ENCODE results near the gene BORCS6.

BORCS6 gene

GRCh38 chr17:8154608-8155155 lies 35.3 kb downstream of the BORCS6 start:
- no peak for DNase-seq (ENCODE audit: low spot score)

GRCh38 chr17:8153957-8154607 lies 35.9 kb downstream of the BORCS6 start:
- DNase-seq (ENCODE audit: low spot score), result peak; percentile 98

GRCh38 chr17:8153525-8153956 lies 36.4 kb downstream of the BORCS6 start:
- DNase-seq (ENCODE audit: low spot score), result peak; percentile 82

GRCh38 chr17:8153031-8153451 lies 36.9 kb downstream of the BORCS6 start:
- no peak for DNase-seq (ENCODE audit: low spot score)

- DNase-seq (ENCODE audit: low spot score), result peak; percentile 79
These were observed 37.7 kb downstream of the BORCS6 start, which contains the start of gene PER1 for GRCh38 chr17:8152112-8152775. PER1 (minus strand) TSS chr17:8152404; CDS start chr17:8150706, 1,698 bp downstream.

- no peak for DNase-seq (ENCODE audit: low spot score)
These were observed 38.3 kb downstream of the BORCS6 start for GRCh38 chr17:8151641-8152111.

GRCh38 chr17:8151120-8151640 lies 38.8 kb downstream of the BORCS6 start:
- no peak for DNase-seq (ENCODE audit: low spot score)

- no peak for DNase-seq (ENCODE audit: low spot score)
These were observed 39.5 kb downstream of the BORCS6 start for GRCh38 chr17:8150194-8151119.

GRCh38 chr17:8149419-8150193 lies 40.4 kb downstream of the BORCS6 start:
- DNase-seq (ENCODE audit: low spot score), result no peak

GRCh38 chr17:8148560-8148959 lies 41.4 kb downstream of the BORCS6 start:
- DNase-seq (ENCODE audit: low spot score), result no peak

GRCh38 chr17:8147805-8148404 lies 42.1 kb downstream of the BORCS6 start:
- DNase-seq (ENCODE audit: low spot score), result no peak

GRCh38 chr17:8147141-8147804 lies 42.7 kb downstream of the BORCS6 start:
- DNase-seq (ENCODE audit: low spot score), result no peak

- no peak for DNase-seq (ENCODE audit: low spot score)
These were observed 43.4 kb downstream of the BORCS6 start for GRCh38 chr17:8146381-8147140.

GRCh38 chr17:8145811-8146210 lies 44.2 kb downstream of the BORCS6 start:
- no peak for DNase-seq (ENCODE audit: low spot score)

- no peak for DNase-seq (ENCODE audit: low spot score)
These were observed 45.4 kb downstream of the BORCS6 start for GRCh38 chr17:8144401-8145231.

- no peak for DNase-seq (ENCODE audit: low spot score)
These were observed 46.2 kb downstream of the BORCS6 start for GRCh38 chr17:8143581-8144400.

- no peak for DNase-seq (ENCODE audit: low spot score)
These were observed 46.9 kb downstream of the BORCS6 start for GRCh38 chr17:8142887-8143580.

Measured in LoVo (cell line).